Upper lobe of left lung (tissue), 6 donors: ENCODE data around the gene TMTC2. TPM values are rescaled to one million over a fixed set of nuclear protein-coding genes. Genes with fewer than 3 reads are reported as not detected.
A peak's percentile ranks its signal among the peaks of the same experiment; 100 is the strongest.

Experiments
- ATAC-seq, 2 donors: fragments of 200-7000 bp; cut with Tn5 transposase; one replicate each; pipeline ENCODE4 v1.9.1; 2022; ENCODE audit warnings: mild to moderate bottlenecking in 2 of 2, moderate library complexity in 2 of 2; ENCODE audit not compliant: low FRiP score in 2 of 2
- DNase-seq, 2 donors: peaks; one replicate each; pipeline ENCODE4 v3.0.0-alpha.2; 2019 to 2020
- H3K27ac ChIP-seq, 4 donors: fragments of 200-600 bp; sonication (generic); one replicate each; pipeline ENCODE4 v1.5.1; 2016 to 2019
- H3K27me3 ChIP-seq, 4 donors: fragments of 200-600 bp; sonication (generic); one replicate each; pipeline ENCODE4 v1.5.1; 2017 to 2019
- H3K36me3 ChIP-seq, 4 donors: fragments of 200-600 bp; sonication (generic); one replicate each; pipeline ENCODE4 v1.5.1; 2016 to 2019
- H3K4me1 ChIP-seq, 4 donors: fragments of 200-600 bp; sonication (generic); one replicate each; pipeline ENCODE4 v1.5.1; 2018 to 2019
- H3K4me3 ChIP-seq, 4 donors: fragments of 200-600 bp; sonication (generic); one replicate each; pipeline ENCODE4 v1.5.1; 2017 to 2019; ENCODE audit warnings: mild to moderate bottlenecking in 2 of 4, moderate library complexity in 1 of 4
- H3K9me3 ChIP-seq, 4 donors: fragments of 200-600 bp; sonication (generic); one replicate each; pipeline ENCODE4 v1.5.1; 2018 to 2019
- EP300 ChIP-seq, 4 donors: sonication (generic); formaldehyde crosslinking; IDR thresholded peaks; one replicate each; pipeline ENCODE4 v1.5.1; 2017; ENCODE audit warnings: antibody characterized with exemption in 4 of 4, control low read depth in 2 of 4
- POLR2A ChIP-seq, 4 donors: fragments of 450-650 bp; IDR thresholded peaks; one replicate each; pipeline ENCODE4 v1.5.1; 2016 to 2017; ENCODE audit warnings: antibody characterized with exemption in 4 of 4, mild to moderate bottlenecking in 2 of 4
- POLR2AphosphoS5 ChIP-seq, 2 donors: sonication (generic); formaldehyde crosslinking; IDR thresholded peaks; one replicate each; pipeline ENCODE4 v1.5.1; 2017; ENCODE audit warnings: antibody characterized with exemption in 2 of 2
- WGBS, 2 donors: methylation state at CpG; one replicate each; pipeline ENCODE4 v1.1.5; 2017 to 2018; 5-methylcytosine and 5-hydroxymethylcytosine counted together
- total RNA-seq, 6 donors: library from RNA; depleted of rRNA in 4 of 6; stranded (reverse); fragments of >200 nt in 4 of 6; gene quantifications; one replicate each; pipeline versions ENCODE4 v1.1.0 to v1.2.1, GENCODE V29; 2016 to 2021
- TF ChIP-seq, protein P1 (sequence below), 6 experiments: fragments of 450-650 bp in 4 of 6; fragments of 200-600 bp in 2 of 6; sonication (generic) in 2 of 6; IDR thresholded peaks; one replicate each; pipeline ENCODE4 v1.5.1; 2016 to 2019; ENCODE audit warnings: antibody characterized with exemption in 6 of 6
- donor health status: DM: no; HTN: no; CAD: no; lungs with moderate emphysema.
- donor health status: DM: no; HTN: yes; CAD: no; lungs with severe emphysema.

Gene TMTC2
- total RNA-seq, 6 donors from 2014 or later = 21.2 to 37.7 (median 26.8) TPM

DNA sequence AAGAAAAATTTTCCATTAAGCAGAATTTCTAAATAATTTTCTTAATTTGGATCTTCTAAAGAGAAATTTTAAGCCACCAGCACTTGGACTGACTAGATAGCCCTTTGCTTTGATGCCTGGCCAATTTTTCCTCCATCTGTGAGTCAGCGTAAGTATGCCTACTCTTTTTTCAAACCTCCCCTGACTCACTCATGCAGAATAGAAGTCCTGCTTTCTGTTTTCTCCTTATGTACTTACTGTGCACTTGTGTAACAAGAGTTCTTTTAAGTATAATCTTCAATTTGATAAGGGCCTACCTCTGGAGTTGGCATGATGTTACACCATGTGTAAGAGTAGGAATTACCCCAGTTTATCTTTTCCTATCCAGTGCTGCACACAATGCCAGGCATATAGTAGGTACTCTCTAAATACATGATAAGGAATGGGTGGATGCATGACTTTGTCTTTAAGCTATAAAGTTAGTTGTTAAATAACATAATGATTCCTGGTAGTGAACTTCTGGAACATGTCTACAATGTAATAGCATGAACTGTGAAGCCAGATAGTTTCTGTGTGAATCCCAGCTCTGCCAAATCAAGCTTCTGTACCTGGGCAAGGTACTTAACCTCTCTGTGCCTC is 329.6 kb downstream of the TMTC2 start:
- Histone ChIP-seq H3K27me3 (no peaks in the 10 kb centered on the region), H3K36me3 (no peaks in the 10 kb centered on the region), H3K27ac (peak overlapping the region in 1 of 4 donors; percentile 22), H3K4me3 (peak overlapping the region; percentile 4 to 33 (median 26)), H3K4me1 (peaks cover 0 to 10% (median 6%) of the 10 kb centered on the region in 4 donors), H3K9me3 (no peaks in the 10 kb centered on the region)
- DNase-seq = peak in 1 of 2 donors; percentile 30
- WGBS, 2 donors = 36 to 42% methylated on average over 1 of the region's 1 CpG
- no peak for TF ChIP-seq POLR2AphosphoS5 (IDR thresholded peaks at IDR 0.05)
- no peak for TF ChIP-seq POLR2A (IDR thresholded peaks at IDR 0.05)
- no peak for TF ChIP-seq EP300 (IDR thresholded peaks at IDR 0.05)
- TF ChIP-seq, protein P1, sequence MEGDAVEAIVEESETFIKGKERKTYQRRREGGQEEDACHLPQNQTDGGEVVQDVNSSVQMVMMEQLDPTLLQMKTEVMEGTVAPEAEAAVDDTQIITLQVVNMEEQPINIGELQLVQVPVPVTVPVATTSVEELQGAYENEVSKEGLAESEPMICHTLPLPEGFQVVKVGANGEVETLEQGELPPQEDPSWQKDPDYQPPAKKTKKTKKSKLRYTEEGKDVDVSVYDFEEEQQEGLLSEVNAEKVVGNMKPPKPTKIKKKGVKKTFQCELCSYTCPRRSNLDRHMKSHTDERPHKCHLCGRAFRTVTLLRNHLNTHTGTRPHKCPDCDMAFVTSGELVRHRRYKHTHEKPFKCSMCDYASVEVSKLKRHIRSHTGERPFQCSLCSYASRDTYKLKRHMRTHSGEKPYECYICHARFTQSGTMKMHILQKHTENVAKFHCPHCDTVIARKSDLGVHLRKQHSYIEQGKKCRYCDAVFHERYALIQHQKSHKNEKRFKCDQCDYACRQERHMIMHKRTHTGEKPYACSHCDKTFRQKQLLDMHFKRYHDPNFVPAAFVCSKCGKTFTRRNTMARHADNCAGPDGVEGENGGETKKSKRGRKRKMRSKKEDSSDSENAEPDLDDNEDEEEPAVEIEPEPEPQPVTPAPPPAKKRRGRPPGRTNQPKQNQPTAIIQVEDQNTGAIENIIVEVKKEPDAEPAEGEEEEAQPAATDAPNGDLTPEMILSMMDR (IDR thresholded peaks at IDR 0.05) = no peak
- ATAC-seq = peak; percentile 85 to 88

DNA sequence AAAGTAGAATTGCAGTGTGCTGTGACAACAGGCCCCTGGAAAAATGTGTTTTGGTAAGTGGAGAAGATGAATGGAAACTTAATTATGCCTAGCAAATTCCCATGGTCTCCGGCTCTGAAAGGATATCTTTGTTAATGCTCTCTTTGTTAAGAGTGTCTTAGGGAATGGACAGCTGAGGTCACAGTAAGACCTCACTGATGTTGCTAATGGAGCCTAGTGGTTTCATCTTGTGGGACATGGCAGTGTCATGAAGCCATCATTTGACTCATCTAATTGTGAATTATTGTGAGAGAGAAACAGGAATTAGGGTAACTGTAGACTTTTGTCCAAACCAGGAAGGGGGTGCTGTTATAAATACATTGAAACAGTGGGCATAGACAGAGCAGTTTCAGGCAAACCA is 330.3 kb downstream of the TMTC2 start:
- DNase-seq (no peak), ATAC-seq (no peak)
- Histone ChIP-seq H3K4me1 (peaks cover 0 to 10% (median 6%) of the 10 kb centered on the region in 4 donors), H3K9me3 (no peaks in the 10 kb centered on the region), H3K36me3 (no peaks in the 10 kb centered on the region), H3K27me3 (no peaks in the 10 kb centered on the region), H3K27ac (no peak overlapping the region), H3K4me3 (no peak overlapping the region)
- TF ChIP-seq EP300 (IDR thresholded peaks at IDR 0.05) (no peak), POLR2A (IDR thresholded peaks at IDR 0.05) (no peak), POLR2AphosphoS5 (IDR thresholded peaks at IDR 0.05) (no peak)
- TF ChIP-seq, protein P1 (IDR thresholded peaks at IDR 0.05) = no peak
- WGBS, 2 donors = 0% methylated on average over 1 of the region's 1 CpG

DNA sequence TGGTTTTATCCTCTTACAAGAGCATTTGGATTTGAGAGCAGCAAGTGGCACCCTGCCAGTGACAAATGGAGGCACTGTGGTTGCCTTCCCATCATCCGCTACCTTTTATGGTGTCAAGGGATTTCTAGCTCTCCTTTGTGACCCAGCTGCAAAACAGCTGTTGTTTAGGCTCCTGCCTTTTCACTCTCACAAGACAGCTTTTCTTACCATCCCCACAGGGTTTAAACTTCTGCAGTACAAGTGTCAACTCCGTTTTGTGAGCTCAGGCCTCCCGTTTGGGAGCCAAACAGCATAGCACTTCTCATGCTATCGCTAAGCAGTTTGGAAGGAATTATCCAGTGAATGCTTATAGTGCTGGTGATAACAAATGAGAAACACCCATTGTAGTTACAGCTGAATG is 331.4 kb downstream of the TMTC2 start:
- DNase-seq (no peak), ATAC-seq (no peak)
- Histone ChIP-seq H3K9me3 (no peaks in the 10 kb centered on the region), H3K27ac (no peak overlapping the region), H3K27me3 (no peaks in the 10 kb centered on the region), H3K4me3 (no peak overlapping the region), H3K4me1 (peaks cover 0 to 10% (median 6%) of the 10 kb centered on the region in 4 donors), H3K36me3 (no peaks in the 10 kb centered on the region)
- no peak for TF ChIP-seq EP300 (IDR thresholded peaks at IDR 0.05)
- no peak for TF ChIP-seq POLR2A (IDR thresholded peaks at IDR 0.05)
- TF ChIP-seq POLR2AphosphoS5 (IDR thresholded peaks at IDR 0.05) = no peak
- WGBS, 2 donors = 82 to 91% methylated on average over 4 of the region's 4 CpGs

DNA sequence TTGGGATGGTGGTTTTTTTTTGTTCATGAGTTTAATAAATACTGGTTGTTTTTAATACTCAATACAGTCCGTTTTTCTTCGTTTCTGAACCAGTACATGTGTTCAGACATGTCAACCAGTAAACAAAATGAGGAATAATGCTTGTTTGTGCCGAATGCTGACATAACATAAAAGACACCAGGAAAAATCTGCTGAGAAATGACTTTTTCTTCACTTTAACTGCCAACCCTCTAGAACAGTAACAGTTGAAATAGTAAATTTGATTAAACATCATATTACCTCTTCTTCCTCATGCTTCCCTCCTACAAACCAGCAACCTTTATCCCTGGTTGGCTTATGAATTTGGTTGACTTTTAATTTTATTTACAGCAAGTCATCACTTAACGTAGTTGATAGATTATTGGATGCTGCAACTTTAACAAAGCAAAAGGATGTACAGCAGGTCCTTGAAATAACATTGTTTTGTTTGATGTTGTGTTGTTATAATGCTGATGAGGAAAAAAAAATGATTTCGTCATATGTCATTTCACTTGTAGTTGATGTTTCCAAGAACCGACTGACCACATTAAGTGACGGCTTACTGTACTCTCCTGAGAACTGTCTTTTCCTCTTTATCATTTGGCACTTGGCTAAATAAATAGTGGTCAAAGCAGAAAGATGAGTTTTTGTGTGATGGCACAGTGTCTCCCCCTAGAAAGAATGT is 340.5 kb downstream of the TMTC2 start:
- Histone ChIP-seq H3K4me3 (no peak overlapping the region), H3K4me1 (no peaks in the 10 kb centered on the region), H3K27ac (no peak overlapping the region), H3K36me3 (no peaks in the 10 kb centered on the region), H3K27me3 (no peaks in the 10 kb centered on the region), H3K9me3 (no peaks in the 10 kb centered on the region)
- WGBS, 2 donors = 62 to 66% methylated on average over 7 of the region's 7 CpGs
- ATAC-seq = no peak
- DNase-seq = no peak
- TF ChIP-seq POLR2AphosphoS5 (IDR thresholded peaks at IDR 0.05) (no peak), POLR2A (IDR thresholded peaks at IDR 0.05) (no peak), EP300 (IDR thresholded peaks at IDR 0.05) (no peak)
- TF ChIP-seq, protein P1 (IDR thresholded peaks at IDR 0.05) = no peak

DNA sequence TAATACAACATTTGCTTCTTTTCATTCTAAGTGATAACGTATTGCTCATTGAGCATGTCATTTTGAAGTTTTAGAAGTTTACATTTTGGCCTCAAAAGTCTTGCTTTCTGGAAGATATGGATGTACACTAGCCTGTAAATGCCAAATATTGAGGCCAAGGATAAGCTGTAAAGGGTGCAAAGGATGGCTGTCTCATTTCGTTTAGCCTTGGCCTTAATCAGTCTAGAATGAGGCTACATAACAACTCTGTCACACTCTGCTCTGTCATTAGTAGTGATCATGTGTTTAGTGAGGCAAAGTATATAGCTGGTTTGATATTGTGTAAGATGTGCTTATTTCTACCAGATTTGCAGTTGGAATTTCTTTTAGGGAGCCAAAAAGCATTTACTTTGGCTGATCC is 344.5 kb downstream of the TMTC2 start:
- H3K4me3 ChIP-seq = no peak overlapping the region
- H3K4me1 ChIP-seq = no peaks in the 10 kb centered on the region
- DNase-seq (no peak), ATAC-seq (no peak)
- H3K36me3 ChIP-seq = no peaks in the 10 kb centered on the region
- 86 to 87% methylated on average over 2 of the region's 2 CpGs for WGBS, 2 donors
- TF ChIP-seq POLR2A (IDR thresholded peaks at IDR 0.05) = no peak
- no peaks in the 10 kb centered on the region for H3K9me3 ChIP-seq
- H3K27ac ChIP-seq = no peak overlapping the region
- H3K27me3 ChIP-seq = no peaks in the 10 kb centered on the region
